HTR-8/SVneo (cell line): Measurements from ENCODE around the gene PCSK6.

Experiments
- DNase-seq: peaks from one replicate; pipeline ENCODE4 v3.0.0; 2011; ENCODE audit warnings: low spot score, mixed read lengths; ENCODE audit not compliant: insufficient read length
- FAIRE-seq: peaks from 2 replicates; lab custom pipeline; 2011; peaks lifted over from hg19 to GRCh38; lab: Jason Lieb, UNC

Gene PCSK6

DNA sequence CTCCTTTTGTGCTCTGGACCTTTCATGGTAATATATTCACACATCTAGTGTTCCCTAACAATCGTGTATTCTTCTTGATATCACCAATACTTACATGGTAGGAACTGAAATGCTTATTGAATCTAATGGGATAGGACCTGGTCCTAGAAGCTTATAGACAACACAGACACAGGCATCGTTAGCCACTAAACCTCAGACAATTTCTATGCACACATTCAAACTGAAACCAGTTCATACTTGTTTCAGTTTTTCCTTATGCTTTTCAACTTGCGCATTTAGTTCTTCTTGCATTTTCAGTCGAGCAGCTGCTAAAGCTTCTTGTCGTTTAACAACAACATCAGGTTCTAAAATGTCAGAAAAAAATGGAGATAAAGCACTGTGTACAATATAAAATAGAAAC, 214.5 kb downstream of the PCSK6 start:
- DNase-seq = no peak
- no peak for FAIRE-seq

DNA sequence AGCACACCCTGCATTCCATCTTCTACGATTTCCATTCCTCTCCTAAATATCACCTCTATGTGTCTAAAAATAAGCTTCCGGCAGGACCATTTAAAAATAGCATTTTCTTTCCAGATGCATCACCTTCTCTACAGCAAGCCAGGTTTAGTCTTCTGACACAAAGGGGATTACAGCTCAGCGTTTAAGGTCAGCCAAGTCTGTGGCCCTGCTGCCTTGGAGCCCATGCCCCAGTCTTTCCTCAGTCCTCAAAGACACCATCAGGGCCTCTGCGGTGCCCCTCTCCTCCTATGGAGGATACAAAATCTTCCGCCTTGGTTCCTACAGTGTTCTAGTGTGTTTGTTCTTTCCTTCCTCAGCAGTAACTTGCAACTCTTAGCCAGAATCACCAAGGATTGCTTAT, 216.0 kb downstream of the PCSK6 start:
- FAIRE-seq = no peak
- no peak for DNase-seq

DNA sequence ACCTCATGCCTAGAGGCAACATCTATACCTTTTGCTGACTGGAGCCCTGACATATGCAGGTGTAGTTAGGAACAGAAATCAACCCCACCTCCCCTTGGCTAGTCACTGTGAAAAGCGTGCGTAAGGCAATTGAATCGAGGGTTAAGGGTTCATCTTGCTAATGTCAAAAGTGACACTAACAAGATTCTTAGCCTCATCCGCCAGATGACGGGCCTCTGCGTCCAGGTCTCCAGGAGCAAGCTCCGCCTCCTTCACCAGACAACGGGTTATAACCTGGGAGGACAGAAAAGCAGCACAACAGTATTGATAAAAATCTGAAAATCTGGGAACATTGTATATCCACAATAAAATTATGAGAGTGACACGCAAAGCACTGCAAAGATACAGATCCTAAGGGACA, 216.9 kb downstream of the PCSK6 start:
- DNase-seq (no peak), FAIRE-seq (no peak)

DNA sequence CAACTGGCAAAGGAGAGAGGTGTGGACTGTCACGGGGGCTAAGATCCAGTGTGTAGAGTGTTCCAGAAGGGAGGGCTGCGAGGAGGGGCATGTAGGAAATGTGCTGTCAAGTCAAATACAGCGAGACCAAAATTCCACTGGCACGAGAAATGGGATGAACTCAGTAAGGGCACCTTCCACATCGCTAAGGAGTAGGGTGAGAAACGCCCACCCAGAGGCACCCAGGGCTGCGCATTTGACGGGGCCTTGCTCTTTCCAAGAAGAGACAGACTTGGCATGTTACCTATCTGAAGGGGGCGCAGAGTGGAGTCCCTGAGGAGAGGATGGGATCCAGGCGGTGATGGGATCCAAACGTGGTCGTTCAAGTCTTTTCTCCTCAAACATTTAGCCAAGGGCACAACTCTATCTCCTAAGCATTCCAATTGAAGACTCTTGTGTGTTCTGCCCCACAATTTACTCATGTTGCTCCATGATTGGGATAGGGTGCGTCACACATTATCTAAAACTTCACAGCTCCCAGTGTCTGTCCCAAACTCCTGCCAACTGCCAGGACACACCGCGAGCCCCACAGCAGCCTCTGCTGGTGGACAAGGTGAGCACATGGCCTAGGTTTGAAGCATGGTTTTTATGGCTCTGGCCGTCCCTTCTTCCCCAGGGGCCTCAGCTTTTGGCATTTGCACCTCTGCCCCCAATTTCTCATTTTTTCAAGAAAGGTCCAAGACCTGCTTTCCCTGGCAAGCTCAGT, 219.9 kb downstream of the PCSK6 start:
- FAIRE-seq = no peak

DNA sequence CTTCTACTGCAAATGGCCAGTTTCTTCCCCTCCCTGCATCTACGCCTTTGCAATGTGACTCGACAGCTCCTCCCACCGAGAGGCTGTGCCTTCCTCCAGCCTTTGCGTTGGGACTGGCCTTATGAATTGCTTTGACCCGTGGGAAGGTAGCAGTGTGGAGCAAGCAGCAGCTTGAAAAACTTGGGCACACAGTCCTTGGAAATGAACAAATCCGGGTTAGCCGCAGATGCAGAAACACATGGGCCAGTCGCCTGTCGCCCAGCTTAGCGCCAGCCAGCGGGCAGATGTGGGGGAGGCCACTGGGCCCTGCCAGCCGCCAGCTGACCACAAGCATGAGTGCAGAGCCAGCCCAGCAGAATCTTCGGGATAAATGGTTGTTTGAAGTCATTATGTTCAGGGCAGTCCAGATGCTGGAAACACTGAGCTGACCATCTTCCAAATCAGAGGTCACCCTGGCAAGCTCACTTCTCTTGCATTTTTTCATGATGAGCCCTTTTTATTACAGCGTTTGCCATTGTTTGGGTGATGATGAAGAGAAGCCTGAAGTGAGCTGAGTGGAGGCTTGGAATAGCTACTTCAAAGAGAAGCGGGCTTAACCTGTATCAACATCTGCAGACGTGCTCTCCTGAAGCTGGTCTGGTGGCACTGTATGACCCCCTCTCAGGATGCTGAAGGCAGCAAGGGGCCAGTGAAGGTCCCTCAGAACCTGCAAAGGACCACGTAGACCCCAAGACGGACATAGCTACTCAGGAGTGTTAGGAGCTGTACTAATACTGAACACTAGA, 222.0 kb downstream of the PCSK6 start:
- DNase-seq (no peak), FAIRE-seq (no peak)

More for the DNA sequence above, 219.9 kb downstream of the PCSK6 start:
- no peak for DNase-seq

DNA sequence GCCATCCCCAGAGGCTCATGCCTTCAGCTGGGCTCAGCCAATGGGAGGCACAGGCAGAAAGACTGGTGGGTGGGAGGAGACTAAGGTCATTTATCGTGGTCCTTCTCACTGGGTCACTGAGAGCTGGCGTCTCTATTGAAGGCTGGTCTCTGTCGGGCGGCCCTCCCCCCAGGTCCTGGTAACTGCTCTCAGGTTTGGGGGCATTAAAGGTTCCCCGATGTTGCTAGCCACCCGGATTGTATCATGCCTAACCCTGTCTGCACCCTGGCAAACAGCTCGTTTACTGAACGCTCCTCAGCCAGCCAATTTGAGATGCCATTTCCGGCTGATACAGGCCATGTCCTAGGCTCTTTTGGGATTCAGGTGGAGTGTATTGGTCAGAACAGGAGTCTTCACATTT, 222.7 kb downstream of the PCSK6 start:
- no peak for FAIRE-seq
- no peak for DNase-seq

DNA sequence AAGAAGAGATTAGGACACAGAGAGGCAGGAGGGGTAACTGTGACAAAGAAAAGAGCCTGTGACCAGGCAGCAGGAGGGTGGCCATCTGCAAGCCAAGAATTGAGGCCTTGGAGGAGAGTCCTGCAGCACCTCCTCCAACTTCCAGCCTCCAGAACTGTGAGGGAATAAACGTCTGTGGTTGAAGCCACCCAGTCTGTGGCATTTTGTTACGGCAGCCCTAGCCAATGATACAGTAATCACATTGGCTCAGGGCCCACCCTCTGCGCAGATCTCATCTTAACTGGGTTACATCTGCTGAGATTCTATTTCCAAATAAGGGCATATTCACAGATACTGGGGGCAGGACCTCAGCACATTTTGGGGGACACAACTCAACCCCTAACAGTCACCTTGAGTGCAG, 223.5 kb downstream of the PCSK6 start:
- no peak for FAIRE-seq
- no peak for DNase-seq

DNA sequence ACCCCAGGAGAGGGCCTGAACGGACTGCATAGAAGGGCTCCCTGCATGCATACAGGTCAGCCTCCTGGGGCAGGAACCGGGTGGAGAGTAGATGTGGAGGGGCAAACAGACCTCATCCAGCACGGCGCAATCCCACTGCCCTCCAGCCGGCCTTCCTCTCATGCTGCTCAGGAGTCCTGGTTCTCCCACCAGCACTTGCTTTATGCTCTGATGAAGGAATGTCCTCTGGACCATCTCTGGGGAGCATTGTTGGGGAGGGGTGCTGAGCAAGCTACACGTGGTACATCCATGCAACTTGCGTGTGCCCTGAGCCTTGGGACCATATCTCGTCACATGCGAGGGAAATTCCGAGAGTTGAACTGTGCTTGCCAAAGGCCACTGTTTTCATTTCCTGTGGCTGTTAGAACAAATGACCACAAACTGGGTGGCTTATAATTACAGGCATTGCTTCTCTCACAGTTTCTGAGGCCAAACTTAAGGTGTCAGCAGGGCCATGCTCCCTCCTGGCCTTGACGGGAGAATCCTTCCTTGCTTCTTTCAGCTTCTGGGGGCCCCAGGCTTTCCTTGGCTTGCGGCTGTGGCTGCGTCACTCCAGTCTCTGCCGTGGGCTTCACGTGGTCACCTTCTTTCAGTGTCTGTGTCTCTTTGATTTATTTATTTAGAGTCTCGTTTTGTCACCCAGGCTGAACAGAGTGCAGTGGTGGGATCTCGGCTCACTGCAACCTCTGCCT, 224.4 kb downstream of the PCSK6 start:
- DNase-seq (no peak), FAIRE-seq (no peak)

DNA sequence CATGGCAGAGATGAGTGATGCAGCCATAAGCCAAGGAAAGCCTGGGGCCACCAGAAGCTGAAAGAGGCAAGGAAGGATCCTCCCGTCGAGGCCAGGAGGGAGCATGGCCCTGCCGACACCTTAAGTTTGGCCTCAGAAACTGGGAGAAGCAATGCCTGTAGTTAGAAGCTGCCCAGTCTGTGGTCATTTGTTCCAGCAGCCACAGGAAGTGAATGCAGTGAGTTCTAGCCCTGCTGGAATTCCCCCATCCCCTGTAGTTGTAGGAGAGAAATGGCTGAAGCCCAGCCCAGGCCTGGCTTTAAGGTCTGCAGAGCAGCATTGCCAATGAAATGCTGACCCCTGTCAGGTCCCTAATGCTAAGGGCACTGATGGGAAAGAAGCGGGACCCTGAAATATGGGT, 225.5 kb downstream of the PCSK6 start:
- DNase-seq = no peak
- no peak for FAIRE-seq

DNA sequence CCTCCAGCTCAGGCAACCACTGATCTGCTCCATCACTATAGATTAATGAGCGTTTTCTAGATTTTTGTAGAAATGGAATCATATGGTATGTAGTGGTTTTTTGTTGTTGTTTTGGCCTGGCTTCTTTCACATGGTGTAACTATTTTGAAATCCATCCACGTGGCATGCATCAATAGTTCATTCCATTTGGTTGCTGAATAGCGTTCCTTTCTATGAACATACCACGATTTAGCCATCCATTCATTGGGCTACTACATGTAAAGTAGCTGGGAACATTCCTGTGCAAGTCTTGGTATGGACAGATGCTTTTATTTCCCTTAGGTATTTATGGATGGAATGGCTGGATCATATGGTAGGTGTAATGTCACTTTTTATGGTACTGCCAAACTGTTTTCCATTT, 227.0 kb downstream of the PCSK6 start:
- FAIRE-seq (no peak), DNase-seq (no peak)

DNA sequence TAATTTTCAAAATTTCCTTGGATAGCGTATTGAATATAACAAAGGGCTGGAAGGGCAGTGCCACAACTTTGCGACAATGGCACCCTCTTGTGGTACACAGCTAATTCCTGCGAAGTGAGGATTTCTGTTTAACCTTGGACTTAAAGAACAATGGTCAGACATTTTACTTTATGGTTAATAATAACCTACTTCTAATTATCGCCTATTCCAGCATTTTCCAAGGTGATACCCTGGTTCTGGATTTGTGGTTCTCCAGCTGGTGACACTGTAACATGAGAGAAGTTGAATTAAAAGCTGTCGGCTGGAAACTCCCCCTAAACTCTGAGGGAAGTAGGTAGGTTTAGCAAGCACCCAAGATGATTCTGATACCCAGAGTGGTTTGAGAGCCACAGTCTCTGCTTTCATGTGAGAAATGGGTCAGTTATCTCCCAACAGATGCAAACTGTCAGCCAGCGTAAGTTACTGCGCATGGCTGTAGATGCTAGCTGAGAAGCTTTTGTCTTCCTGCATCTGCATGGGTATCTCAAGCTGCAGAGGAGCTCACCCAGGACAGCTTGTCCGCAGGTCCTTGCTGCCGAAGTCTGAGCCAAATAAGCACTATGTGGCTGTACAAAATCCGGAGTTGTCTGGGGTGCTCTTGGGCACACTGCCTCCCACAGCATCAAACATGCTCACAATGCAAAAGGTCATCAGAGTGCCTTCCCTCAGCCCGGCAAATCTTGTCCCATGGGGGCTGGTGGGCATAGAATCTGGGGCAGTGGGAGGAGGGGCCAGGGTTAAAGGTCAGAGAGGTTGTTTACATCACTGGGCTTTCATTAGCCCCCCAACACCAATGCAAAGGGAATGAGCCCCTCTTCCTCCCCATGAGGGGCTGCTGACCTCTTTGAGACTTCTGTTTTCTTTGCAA, 231.0 kb downstream of the PCSK6 start:
- peak; percentile 65 for DNase-seq
- no peak for FAIRE-seq

DNA sequence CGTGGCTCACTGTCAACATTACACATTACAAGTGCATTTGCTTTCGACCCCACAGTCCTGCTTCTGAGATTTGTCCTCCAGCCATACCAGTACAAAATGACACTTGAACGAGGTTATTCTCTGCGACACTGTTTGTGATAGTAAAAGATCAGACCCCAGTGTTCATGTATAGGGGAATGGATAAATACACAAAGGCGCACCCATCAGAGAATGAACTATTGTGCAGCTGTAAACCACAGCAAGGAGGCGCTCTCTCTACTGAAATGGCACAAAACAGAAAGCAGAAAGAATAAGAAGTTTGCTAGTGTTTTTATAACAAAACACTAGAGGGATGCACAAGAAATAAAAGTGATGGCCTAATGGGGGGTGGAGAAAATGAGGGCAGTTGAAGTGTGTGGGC, 232.8 kb downstream of the PCSK6 start:
- no peak for FAIRE-seq
- no peak for DNase-seq

DNA sequence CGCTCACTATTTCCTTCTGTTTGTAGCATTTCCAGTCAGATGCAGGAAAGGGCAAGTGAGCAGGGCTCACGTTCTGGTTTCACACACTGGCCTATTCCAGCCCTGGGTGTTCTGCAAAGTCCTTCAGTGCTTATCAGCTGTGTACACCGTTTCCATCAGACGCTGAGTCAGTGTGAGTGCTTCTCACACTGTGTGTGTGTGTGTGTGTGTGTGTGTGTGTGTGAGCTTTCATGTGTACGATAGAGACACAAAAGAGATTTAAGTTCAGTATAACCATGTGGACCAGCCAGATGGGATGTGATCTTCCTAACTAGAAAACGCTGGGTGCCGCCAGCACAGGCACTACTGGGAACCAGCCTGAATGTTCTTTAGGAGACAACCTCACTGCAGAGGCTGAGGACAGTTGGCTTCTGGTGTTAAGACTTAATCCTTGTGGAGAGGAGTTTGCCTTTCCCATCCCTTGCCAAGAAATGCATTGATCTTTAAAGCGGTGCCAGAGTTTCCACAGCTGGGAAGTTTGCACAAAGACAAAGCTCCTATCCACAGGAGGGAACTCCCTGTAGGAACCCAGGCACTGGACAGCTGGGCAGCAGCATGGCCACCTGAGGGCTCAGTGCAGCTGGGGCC, 233.8 kb downstream of the PCSK6 start:
- DNase-seq = no peak
- FAIRE-seq = no peak

DNA sequence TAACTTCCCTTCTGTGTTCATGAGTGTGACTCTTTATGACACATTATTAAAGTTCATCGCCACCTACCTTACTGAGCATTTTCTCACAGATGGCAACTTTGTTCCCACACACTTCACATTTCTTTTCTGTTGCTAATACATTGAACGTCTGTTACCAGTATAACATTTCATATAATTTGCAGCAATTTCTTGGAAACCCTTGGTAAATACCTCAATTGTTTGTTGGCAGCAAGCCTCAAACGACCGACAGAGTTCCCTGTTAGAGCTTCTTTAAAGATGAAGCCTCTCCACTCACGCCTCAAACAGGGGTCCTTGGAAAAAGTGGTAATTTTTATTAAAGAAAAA, 234.5 kb downstream of the PCSK6 start:
- FAIRE-seq (no peak), DNase-seq (no peak)

DNA sequence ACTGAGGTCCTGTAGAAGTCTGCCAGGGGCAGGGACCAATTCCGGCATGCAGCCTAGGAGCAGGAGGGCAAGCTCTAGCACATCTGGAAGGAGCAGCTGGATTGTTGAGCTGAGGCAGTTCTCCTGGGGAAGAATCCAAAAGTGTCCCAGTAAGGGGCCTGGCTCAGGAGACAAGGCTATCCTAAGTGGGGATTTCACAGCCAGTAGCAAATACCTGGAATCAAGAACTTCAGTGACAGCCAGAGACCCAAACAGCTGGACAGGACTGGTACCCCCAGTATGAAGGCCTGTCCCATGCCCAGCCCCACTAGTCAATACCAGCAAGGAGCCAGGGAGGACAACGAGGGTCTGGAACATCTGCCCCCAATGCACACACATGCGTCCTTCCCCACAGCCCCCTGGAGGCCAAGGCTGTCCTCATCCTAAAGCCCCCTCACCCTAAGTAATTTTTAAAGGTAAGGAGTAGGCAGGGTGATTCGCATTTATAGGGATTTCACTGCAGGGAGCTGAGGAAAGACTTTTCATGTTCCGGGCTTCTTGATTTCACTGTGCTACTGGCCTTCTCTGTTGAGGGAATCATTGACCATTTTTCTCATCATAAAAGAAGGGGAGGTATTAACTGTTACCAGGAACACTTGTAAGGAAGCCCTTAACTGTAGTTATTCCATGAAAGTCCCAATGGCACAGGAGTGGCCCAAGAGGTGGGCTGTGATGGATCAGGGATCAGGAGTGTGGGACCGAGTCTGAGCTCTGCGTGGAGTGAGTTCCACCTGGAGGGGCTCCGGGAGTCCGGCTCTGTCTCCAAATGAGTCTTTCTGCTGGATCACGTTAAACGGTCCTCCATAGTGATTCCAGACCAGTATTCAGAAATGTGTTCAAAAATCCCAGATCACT, 235.1 kb downstream of the PCSK6 start:
- DNase-seq = no peak
- no peak for FAIRE-seq
